Epithelial cell of proximal tubule (primary cell): Measurements from ENCODE around the gene FBRSL1. TPM values are rescaled to one million over a fixed set of nuclear protein-coding genes. Genes with fewer than 3 reads are reported as not detected.

ENCODE experiments used
- DNase-seq: peaks from one replicate; pipeline ENCODE4 v3.0.0-alpha.2; 2011; ENCODE audit warnings: low read depth
- H3K4me3 ChIP-seq: 2 replicates; pipeline ENCODE4 v1.5.1; 2011; ENCODE audit warnings: low read depth, mild to moderate bottlenecking, low read length
- CTCF ChIP-seq: conservative IDR thresholded peaks from 2 replicates; pipeline ENCODE4 v1.5.1; 2012; ENCODE audit warnings: low read depth, mild to moderate bottlenecking, low read length
- total RNA-seq: library from RNA; depleted of rRNA; stranded (reverse); fragments of >200 nt; gene quantifications from 2 replicates; pipeline ENCODE4 v1.2.3, GENCODE V29; 2015

FBRSL1 gene
- total RNA-seq, 1 donor from 2014 or later = 95.9 TPM

DNA sequence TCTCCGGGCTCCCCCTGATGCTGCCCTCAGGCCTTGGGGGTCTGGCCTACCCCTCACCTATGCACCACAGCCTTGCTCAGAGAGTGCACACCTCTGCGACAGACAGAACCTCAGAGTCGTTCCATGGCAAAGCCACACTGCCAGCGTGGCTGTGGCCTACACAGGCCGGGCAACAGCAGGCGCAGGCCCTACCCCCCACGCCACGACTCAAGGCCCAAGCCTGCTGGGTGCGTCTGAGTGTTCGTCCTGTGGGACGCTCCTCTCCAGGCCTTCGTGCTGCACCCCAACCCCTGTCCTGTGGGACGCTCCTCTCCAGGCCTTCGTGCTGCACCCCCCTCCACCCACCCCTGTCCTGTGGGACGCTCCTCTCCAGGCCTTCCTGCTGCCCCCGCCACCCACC, 66.3 kb downstream of the FBRSL1 start:
- H3K4me3 ChIP-seq = no peak overlapping the region
- DNase-seq = no peak
- no peak for TF ChIP-seq CTCF

DNA sequence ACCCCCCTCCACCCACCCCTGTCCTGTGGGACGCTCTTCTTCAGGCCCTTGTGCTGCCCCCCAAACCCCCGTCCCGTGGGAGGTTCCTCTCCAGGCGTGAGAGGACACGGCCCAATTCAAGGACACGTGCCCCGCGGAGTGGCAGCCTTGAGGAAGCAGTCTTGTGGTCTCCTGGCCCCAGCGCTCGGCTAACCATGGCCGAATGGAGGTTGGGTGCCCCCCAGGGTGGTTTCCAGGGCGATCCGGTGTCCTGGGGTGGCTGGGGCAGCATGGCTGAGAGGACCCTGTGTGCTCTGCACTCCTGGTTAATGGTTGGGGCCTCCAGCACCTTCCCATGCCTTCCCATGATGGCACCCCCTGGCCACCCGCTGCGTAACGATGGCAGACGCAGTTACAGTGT, 66.8 kb downstream of the FBRSL1 start:
- no peak for DNase-seq
- no peak overlapping the region for H3K4me3 ChIP-seq
- no peak for TF ChIP-seq CTCF

- no peak for DNase-seq
- H3K4me3 ChIP-seq = no peak overlapping the region
- TF ChIP-seq CTCF = no peak
Observed at GRCh38 chr12:132557291-132558015, 67.5 kb downstream of the FBRSL1 start.

DNA sequence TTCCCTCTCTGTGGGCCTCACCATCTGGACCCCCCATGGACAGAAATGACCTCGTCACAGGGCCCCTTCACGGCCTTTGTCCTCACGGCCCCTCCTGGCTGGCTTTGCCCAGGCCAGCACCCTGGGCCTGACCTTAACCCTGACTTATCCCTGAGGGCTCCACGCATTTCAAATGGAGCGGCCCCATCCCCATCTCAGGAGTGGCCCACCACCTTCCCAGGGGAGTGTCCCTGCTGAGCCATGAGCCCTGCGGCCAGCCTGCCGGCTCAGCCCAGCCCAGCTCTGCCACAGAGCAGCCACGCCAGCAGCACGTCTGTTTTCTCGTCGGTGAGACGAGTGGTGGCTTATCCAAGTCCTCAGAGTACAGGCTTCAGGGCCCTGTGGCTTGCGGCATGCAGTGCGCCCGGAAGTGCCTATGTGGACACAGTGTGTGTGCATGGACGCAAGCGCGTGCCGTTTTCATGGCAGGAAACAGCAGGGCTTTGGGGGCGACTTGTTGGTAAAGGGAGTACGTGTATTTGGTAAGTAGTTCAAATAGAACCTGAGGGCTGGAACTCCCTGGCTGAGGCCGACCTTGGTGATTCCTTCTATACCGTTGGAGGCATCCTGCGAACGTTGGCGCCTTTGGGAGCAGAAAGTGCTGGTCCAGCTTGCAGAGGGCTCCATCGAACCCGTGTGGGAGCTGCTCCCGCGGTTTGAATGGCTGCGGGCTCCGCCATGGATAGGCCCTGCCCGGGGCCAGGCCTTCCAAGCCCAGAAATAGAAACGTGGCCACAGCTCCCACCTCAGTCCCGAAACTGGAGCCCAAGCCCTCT, 68.3 kb downstream of the FBRSL1 start:
- H3K4me3 ChIP-seq = no peak overlapping the region
- TF ChIP-seq CTCF = no peak
- no peak for DNase-seq

- TF ChIP-seq CTCF = no peak
- peak; percentile 15 for DNase-seq
- peak overlapping the region; percentile 68 for H3K4me3 ChIP-seq
Observed at GRCh38 chr12:132558861-132559623, 69.1 kb downstream of the FBRSL1 start.

DNA sequence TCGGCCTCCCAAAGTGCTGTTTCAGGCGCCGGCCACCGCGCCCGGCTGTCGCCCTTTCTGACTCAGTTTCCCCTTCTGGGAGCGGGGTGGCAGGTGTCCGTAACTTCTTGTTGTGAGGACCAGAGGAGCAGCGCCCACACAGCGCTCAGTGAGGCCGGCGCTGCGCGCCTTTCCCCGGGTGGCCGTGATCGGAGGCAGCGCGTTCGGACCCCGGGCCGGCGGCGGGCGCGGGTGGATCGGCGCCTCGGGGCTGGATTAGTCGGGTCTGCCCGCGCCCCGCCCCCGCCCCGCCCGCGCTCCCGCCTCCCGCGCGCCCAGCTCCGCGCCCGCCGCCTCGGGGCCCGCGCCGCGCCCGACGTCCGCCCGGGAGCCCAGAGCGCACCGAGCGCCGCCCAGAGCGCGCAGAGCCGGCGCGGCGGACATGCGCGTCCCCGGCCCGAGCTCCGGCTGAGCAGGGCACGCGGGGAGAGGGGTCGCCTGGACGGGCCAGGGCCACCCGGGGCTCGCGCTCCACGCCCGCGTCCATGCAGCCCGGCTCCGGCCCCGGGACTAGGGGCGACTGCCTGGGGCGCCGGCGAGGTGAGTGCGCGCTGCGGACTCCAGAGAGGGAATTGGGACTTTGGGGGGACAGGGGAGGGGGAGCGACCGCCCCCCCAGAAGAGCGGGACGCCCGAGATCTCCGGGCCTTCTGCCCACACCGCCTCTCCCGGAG, 69.9 kb downstream of the FBRSL1 start:
- H3K4me3 ChIP-seq = peak overlapping the region; percentile 68
- no peak for TF ChIP-seq CTCF
- DNase-seq = no peak
